Measurements from ENCODE around the gene SLC9A3.
A peak's percentile ranks its signal among the peaks of the same experiment; 100 is the strongest.

Gene SLC9A3

DNA sequence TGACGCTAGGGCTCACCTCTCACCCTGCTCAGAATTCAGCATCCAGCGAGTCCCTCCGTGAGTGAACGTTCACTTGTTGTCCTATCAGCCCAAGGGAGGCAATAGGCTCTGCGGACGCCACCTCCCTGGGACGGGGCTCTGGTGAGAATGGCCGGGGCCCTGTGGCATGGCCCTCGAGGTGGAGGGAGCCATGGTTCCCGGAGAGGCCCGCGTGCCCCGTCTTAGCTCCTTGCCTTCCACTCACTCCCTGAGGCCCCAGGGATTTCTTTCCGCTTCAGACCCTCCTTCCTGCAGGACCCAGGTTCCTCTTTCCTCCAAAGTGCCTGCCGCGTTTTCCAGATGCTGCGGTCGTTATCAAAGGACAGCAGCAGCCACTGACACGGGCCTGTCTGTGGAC, 59.8 kb downstream of the SLC9A3 start:
- DNase-seq: no peak

DNA sequence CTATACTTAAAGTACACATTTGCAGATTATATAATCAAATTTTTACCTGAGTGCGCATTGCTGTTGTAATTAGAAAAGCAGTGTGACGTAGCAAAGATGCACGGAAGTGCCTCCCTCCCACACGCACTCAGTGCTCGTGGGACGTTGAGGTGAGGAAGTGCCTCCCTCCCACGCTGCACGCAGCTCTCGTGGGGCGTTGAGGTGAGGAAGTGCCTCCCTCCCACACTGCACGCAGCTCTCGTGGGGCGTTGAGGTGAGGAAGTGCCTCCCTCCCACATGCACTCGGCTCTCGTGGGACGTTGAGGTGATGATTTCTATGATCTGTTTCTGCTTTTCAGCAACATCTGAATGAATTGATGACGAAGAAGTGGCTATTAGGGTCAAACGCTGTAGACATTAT, 60.3 kb downstream of the SLC9A3 start:
- DNase-seq: peak in 1 of 56 donors; percentile 14

DNA sequence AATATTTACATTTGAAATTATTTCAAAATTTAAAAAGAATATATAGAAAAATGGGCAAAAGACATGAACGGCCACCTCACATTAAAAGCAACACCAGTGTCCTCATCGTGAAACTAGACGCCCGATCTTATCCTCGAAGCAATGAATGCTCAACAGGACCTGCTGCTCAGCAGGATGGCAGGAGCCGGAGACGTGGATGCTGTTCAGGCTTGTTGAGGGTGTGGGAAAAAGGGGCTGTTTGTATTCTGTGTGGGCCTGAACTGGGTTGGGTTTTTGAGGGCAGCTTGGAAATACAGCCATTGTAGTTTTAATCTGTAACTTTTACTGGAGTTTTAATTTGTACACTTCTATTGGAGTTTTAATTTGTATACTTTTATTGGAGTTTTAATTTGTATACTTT, 60.9 kb downstream of the SLC9A3 start:
- no peak for DNase-seq

- no peak for DNase-seq
Observed at GRCh38 chr5:462051-462481, 62.2 kb downstream of the SLC9A3 start.

GRCh38 chr5:460273-460625, 64.0 kb downstream of the SLC9A3 start:
- no peak for DNase-seq

DNA sequence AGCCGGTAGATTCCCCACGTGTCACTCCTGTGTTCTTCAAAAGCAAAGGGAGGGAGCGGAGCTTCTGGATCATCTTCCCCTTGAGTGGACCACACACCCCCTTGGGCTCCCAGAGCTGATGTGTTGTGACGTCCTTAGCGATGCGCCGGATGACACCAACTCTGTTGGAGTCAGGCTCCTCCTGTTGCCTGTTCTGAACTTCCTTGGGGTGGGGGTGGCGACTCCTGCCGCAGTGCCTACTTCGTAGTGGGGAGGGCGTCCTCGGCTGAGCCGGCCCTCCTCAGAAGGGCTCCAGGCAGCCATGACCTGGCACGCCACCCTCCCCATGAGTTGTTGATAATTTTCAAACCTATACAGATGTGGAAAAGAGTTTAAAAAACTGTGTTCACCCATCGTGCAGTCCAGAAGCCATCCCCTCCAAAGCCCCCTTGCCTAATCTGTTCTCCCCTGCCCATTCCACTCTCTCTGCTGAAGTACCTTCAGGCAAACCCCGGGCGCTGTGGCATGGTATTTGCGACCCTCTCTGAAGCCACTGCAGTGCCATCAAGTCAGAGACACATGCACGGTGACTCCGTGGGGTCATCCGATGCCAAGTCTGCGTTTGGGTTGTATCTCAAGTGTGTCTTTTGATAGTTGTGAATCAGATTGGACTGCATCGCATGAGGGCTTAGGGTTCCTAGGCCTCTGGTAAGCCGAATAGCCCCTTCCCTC, 64.5 kb downstream of the SLC9A3 start:
- no peak for DNase-seq

DNA sequence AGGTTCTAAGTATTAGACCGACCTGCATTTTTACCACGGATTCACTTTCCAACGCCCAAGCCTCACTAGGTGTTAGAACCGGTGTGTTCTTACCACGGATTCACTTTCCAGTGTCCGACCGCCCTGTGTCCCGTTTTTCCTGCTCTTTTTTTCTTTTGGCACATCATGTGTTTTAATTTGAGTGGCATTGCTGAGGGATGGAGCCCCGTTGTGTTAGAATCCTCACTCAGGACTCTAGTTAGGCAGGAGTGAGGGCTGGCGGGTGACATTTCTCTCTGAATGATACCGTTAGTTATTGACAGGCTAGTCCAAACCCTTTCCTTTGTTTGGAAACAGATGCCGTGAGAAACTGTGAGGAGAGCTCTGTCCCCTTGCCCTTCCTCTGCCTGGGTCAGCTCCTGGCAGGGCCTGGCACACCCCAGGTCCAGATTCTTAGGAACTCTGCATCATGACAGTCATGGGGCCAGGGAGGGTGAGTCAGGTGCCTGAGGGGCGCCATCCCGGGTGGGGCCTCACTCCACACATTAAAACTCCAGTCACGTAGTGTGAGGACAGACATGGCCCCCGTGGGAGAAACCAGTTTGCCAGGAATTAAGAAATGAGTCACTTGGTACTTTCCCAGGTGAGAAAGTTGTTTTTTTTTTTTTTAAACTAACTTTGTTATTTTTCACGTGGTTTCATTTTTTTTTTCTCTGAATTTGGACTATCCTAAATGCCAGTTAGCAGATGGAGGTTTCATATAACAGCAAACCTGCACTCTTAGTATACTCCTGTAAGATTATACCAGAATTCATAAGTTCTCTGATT, 65.5 kb downstream of the SLC9A3 start:
- no peak for DNase-seq

GRCh38 chr5:457195-457961, 66.9 kb downstream of the SLC9A3 start:
- no peak for DNase-seq

- no peak for DNase-seq
Observed at GRCh38 chr5:456351-457194, 67.7 kb downstream of the SLC9A3 start.

DNA sequence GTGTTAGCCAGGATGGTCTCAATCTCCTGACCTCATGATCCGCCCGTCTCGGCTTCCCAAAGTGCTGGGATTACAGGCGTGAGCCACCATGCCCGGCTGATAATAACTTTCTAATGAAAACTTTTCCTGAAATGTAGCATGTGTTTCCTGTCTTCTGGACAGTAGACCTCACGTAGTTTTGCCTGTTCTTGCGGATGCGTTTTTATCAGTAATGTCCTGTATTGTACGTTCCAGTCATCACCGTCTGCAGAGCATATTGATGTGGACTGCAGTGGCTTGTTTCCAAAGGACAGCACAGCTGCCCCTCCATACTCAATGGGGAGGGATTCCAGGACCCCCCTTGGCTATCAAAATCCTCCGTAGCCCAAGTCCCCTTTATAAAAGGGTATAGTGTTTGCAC, 68.4 kb downstream of the SLC9A3 start:
- DNase-seq: no peak

- DNase-seq: no peak
Observed at GRCh38 chr5:454936-455335, 69.3 kb downstream of the SLC9A3 start.

DNA sequence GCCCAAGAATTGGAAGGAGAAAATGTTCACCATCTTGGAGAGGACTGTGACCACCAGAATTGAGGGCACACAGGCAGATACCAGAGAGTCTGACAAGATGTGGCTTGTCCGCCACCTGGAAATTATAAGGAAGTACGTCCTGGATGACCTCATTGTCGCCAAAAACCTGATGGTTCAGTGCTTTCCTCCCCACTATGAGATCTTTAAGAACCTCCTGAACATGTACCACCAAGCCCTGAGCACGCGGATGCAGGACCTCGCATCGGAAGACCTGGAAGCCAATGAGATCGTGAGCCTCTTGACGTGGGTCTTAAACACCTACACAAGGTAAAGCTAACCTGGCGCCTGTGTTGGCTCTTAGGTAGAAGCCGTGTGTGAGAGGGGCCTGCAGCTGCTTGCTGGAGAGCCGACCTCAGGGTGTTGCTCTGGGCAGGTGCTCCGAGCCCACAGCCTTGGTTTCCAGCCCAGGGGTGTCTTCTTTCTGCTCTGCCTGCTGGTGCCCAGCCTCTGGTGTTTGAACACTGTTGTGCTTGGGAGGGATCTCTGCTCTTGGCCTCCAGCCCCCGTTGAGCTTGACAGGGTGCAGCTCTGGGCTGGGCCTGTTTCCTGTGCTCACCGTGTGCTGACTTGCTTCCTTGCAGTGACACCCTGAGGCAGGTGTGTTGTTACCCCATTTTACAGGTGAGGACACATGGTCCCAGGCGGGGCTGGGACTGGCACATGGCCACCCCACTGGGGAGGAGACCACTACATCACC, 70.3 kb downstream of the SLC9A3 start:
- DNase-seq: no peak

DNA sequence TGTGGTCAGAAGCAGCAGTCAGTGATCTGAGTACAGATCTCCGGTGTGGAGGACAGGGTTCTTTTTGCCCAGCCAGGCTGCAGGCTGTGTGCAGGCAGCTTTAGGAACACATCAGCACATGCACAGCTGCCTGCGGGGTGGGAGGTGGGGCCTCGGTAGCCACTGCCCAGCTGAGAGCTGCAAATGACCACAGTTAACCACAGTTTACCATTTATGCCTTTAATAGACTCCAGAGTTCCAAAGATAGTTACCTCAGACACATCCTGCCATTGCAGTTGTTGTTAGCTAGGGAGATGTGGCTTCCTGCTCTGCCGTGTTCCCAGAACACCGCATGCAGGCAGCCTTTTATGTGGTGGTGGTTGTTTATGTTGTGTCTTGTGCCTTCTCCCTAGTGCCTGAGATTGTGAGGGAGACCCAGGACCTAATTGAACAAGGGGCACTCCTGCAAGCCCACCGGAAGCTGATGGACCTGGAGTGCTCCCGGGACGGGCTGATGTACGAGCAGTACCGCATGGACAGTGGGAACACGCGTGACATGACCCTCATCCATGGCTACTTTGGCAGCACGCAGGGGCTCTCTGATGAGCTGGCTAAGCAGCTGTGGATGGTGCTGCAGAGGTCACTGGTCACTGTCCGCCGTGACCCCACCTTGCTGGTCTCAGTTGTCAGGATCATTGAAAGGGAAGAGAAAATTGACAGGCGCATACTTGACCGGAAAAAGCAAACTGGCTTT, 71.1 kb downstream of the SLC9A3 start:
- DNase-seq: no peak

GRCh38 chr5:451587-452458, 72.4 kb downstream of the SLC9A3 start:
- no peak for DNase-seq

GRCh38 chr5:449151-449550, 75.1 kb downstream of the SLC9A3 start:
- DNase-seq: no peak

GRCh38 chr5:448766-449090, 75.5 kb downstream of the SLC9A3 start:
- peak in 31 of 56 donors; percentile 26 to 85 (median 67) for DNase-seq

GRCh38 chr5:448061-448765, 76.0 kb downstream of the SLC9A3 start:
- peak in 46 of 56 donors; percentile 15 to 85 (median 62) for DNase-seq

GRCh38 chr5:447501-447900, 76.7 kb downstream of the SLC9A3 start:
- DNase-seq: no peak
